DND-41 (cell line): Measurements from ENCODE around the gene WAS.

Experiments used
- EZH2 ChIP-seq: IDR thresholded peaks from 3 replicates; pipeline ENCODE4 v1.6.1; 2012; ENCODE audit warnings: borderline replicate concordance, low read depth, mild to moderate bottlenecking, moderate library complexity, low read length, inconsistent platforms; ENCODE audit not compliant: severe bottlenecking
- TF ChIP-seq, protein P1 (sequence below): IDR thresholded peaks from 2 replicates; pipeline ENCODE4 v1.5.1; 2012; ENCODE audit warnings: borderline replicate concordance, low read length, moderate library complexity, mild to moderate bottlenecking; ENCODE audit not compliant: poor library complexity, severe bottlenecking; ENCODE audit errors: extremely low read depth

DNA sequence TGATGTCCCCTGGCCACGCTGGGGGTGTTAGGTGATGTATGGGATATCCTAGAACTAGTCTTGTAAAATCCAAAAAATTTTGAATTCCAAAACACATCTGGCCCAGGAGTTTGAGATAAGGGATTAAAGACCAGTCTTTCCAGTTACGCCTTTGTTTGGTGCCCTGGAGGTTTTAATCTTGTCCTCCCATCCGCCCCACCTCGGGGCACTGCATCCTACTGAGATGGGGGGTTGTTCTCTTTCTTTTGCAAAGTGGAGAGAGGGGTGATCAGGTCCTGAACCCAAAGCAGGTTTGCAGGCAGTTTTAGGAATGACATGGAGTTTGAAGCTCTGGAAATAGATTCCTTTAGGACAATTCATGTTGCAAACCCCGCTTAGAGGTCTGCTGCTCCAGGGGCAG, 14.7 kb downstream of the WAS start:
- TF ChIP-seq, protein P1, sequence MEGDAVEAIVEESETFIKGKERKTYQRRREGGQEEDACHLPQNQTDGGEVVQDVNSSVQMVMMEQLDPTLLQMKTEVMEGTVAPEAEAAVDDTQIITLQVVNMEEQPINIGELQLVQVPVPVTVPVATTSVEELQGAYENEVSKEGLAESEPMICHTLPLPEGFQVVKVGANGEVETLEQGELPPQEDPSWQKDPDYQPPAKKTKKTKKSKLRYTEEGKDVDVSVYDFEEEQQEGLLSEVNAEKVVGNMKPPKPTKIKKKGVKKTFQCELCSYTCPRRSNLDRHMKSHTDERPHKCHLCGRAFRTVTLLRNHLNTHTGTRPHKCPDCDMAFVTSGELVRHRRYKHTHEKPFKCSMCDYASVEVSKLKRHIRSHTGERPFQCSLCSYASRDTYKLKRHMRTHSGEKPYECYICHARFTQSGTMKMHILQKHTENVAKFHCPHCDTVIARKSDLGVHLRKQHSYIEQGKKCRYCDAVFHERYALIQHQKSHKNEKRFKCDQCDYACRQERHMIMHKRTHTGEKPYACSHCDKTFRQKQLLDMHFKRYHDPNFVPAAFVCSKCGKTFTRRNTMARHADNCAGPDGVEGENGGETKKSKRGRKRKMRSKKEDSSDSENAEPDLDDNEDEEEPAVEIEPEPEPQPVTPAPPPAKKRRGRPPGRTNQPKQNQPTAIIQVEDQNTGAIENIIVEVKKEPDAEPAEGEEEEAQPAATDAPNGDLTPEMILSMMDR = no peak
- no peak for TF ChIP-seq EZH2
